GM10847 (cell line): Measurements from ENCODE around the gene SLC7A8.

Source experiments
- POLR2A ChIP-seq: IDR thresholded peaks from 2 replicates; pipeline ENCODE4 v1.6.1; 2011; ENCODE audit not compliant: insufficient read length; ENCODE audit errors: extremely low read depth

Gene SLC7A8

DNA sequence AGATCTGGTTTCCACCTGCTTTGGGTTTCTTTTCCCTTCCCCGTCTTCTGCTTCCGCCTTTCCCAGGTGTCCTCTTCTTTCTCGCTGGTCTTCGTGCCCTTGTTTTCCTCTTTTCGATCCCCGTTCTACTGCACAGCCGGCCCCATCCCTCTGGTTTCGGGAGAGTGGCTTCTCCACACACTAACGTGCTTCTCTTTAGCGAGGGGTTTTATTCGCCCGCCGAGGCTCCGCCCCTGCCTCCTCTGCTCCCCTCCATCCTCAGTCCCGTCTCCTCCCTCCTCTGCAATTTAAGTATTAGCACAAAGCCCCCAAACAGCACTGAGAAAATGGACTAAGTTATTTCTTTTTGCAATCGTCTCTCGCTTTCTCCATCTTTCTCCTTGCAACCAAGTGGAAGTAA lies at the start of gene SLC7A8:
Gene SLC7A8 (minus strand): TSS at position 182 of the 400 bp plus-strand sequence. CDS start 746 bp downstream, outside the sequence.
- TF ChIP-seq POLR2A: no peak

DNA sequence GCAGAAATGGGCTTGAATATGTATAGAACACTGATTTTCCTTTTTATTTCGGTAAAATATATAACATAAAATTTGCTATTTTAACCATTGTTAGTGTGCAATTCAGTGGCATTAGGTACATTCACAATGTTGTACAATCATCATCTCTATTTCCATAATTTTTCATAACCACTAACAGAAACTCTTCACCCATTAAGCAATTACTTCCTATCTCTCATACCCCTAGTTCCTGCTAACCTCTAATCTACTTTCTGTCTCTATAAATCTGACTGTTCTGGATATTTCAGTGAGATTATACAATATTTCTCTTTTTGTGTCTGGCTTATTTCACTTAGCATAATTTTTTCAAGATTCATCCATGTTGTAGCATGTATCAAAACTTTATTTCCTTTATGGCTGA lies 45.4 kb upstream of the SLC7A8 start:
- TF ChIP-seq POLR2A: no peak

DNA sequence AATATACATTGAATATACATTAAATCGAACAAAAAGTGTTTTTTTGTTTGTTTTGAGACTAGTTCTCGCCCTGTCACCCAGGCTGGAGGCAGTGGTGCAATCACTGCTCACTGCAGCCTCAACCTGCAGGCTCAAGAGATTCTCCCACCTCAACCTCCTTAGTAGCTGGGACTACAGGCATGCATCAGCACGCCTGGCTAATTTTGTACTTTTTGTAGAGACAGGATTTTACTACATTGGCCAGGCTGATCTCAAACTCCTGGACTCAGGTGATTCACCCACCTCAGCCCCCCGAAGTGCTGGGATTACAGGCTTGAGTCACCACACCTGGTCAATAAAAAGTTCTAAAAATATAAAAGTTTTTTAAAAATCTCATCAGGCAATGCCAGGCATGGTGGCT lies 44.1 kb upstream of the SLC7A8 start:
- TF ChIP-seq POLR2A: no peak

DNA sequence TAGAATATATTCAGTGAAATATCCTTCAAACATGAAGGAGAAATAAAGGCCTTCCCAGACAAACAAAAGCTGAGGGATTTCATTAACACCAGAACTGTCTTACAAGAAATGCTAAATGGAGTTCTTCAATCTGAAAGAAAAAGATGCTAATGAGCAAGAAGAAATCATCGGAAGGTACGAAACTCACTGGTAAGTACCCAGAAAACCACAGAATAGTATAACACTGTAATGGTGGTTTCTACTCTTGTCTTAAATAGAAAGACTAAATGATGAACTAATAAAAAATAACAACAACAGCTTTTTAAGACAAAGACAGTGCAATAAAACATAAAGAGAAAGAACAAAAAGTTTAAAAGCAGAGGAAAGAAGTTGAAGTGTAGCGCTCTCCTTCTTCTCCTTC lies 35.6 kb upstream of the SLC7A8 start:
- TF ChIP-seq POLR2A: no peak

DNA sequence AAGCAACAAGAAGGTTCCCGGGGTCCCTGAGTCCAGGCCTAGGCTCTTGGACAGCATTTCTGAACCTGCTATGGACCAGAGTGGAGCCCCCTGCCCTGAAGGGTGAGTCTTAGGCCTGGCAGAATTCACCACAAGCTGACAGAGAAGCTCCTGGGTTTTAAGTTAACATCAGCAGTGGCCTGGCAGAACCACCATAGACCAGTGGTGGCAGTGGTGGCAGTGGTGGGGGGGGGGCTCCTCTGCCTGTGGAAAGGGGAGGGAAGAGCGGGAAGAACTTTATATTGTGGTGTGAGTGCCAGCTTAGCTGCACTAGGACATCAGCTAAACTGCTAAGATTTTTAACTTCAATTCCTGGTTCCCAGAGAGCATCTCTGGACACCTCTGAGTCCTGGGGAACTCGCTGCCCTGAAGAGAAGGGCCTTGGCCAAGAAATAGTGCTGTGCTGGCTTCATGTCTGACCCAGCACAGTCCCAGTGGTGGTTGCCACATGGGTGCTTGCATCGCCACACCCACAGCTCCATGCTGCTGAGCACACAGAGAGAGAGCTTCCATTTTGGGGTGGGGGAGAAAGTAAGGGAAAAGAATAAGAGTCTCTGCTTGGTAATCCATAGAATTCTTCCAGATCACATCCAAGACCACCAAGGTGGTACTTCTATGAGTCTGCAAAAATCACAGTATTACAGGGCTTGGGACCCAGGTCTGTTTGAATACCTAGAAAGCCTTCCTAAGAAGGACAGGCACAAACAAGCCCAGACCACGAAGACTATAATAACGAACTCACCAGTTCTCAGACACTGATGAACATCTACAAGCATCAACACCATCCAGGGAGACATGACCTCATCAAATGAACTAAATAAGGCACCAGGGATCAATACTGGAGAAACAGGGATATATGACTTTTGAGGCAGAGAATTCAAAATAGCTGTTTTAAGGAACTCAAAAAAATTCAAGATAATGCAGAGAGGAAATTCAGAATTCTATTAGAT lies 33.9 kb upstream of the SLC7A8 start:
- TF ChIP-seq POLR2A: no peak

DNA sequence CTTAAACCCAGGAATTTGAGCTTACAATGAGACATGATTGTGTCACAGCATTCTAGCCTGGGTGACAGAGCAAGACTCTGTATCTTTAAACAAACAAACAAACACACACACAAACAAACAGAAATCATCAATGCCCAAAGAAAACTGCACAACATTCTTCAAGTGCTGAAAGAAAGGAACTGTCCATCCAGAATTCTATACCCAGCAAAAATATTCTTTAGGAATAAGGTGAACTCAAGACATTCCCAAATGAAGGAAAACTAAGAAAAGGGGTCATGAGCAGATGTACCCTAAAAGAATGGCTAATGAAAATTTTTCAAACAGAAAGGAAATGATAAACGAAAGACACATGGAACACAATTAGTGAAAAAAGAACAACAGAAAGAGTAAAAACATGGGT lies 32.0 kb upstream of the SLC7A8 start:
- no peak for TF ChIP-seq POLR2A

DNA sequence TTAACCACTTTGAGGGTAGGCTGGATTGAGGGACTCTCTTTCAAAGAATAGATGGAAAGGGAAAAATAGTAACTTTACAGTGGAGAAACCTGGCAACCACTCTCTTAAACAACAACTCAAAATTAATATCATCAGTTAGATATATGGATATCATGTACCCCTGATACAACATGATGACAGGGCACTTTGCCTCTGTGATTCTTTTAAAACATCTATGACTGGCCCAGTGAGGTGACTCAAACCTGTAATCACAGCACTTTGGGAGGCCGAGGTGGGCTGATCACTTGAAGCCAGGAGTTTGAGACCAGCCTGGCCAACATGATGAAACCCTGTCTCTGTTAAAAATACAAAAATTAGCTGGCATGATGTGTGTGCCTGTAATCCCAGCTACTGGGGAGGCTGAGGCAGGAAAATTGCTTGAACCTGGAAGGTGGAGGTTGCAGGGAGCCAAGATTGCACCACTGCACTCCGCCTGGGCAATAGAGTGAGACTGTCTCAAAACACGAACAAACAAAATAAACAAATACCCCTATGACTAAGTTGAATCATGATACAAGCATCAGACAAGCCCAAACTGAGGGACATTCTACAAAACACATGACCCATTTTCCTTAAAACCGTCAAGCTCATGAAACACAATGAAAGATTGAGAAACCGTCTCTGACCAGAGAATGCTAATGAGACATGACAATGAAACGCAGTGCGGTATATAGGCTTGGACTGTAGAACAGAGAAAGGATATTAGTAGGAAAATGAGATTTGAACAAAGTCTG lies 26.4 kb upstream of the SLC7A8 start:
- TF ChIP-seq POLR2A: no peak

DNA sequence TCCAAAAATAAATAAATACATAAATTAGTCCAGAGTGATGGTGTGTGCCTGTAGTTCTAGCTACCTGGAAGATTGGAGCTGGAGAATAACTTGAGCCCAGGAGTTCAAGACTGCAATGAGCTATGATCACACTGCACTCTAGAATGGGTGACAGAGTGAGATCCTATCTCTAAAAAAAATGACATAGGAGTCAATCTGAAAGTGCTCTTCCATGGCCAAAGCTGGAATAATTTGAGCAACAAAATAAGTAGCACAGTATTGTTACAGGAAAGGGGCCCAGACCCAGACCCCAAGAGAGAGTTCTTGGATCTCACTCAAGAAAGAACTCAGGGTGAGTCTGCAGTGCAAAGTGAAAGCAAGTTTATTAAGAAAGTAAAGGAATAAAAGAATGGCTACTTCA lies 24.9 kb upstream of the SLC7A8 start:
- no peak for TF ChIP-seq POLR2A

DNA sequence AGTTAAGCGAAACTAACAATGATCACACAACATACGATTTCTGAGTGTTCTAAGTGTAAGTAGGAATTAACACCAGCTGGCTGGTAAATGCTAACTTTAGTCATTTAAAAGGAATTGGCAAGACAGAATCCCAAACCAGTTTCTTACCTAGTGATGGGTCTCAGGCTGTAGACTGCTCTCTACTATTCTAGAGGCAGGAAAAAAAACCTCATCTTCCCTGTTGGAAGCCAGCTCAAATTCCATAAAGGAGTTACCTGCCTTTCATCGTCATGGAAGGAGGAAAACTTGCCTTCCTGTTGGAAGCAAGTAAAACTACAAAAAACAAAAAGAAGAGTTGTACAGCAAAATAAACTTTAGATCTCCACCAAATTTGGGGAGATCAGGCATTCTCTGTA lies 23.7 kb upstream of the SLC7A8 start:
- no peak for TF ChIP-seq POLR2A

DNA sequence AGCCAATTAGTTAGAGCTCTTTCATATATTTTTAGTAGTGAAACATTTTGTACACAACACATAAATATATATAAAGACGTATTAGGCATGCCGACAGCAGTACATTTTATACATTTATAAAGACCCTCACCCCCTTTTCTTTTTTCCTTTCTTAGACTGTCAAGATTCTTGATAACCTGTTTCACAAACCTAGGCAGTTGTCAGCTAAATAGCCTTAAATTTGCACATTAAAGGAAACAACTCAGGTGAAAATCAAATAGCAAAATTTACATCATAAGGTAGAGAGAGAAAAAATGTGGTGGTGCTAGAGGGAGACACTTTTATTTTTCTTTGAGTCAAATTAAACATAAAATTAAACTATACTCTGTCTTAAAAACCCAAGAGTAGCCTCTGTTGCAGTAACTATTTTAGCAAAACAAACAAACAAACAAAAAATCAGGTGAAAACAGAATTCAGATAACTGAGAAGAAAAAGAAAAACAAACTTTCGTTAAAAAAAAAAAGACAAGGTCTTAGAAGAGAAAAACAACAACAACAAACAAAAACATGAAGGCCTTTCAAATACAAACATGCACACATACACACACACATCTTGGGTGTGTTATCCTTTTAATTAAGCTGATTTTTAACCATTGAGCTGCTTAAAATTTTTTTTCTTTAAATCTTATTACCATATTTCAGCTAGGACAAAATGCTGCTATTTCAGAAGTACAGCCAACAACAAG lies 23.1 kb upstream of the SLC7A8 start:
- TF ChIP-seq POLR2A: no peak

DNA sequence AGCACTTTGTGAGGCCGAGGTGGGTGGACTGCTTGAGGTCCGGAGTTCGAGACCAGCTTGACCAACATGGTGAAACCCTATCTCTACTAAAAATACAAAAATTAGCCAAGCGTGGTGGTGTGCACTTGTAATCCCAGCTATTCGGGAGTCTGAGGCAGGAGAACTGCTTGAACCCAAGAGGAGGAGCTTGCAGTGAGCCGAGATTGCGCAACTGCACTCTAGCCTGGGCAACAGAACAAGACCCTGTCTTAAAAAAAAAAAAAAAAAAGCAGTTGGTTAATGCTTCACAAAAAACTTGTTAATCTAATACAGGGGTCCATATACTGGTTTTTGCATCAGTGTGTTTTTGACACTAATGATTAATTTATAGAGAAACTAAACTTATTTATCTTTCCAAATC lies 18.5 kb upstream of the SLC7A8 start:
- TF ChIP-seq POLR2A: no peak

DNA sequence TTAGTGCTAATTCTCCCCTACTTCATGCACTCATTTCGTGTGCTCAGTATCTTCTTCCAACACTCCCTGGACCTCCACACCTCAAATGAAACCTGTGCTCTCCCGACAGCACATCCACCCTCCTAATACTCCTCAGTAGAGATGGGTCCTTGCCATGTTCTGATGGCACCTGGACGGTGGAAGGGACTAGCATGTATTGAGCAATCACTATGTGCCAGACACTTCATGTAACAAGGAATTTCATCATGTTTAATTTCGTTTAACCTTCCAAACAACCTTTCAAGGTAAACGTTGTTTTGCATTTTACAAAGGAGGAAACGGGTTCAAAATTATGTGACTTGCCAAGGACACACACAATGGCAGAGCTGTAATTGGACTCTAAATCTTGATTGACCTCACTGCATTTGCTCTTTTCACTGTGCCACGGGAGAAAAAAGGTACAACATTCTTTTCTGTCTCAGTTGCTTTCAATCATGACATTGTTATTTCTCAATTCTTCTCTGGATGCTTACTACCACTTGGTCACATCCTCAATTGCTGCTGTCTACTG lies 12.2 kb upstream of the SLC7A8 start:
- no peak for TF ChIP-seq POLR2A

DNA sequence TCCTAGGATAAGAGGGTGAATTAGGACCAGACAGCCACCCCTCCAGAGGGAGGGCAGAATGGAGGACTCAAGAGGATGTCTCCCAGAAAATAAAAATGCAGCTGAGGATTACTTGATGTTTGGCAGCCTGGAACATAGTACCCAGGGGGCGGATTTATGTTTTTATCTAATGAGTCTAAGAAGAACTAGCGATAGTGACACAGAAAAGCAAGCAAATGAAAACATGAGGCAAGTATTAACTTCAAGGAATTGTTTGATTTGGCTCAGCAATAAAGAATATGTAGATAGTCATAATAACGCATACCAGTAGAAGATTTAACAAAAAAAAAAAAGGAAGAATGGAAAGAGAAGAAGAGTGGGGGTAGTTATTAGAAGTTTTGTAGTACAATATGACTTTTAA lies 10.0 kb upstream of the SLC7A8 start:
- TF ChIP-seq POLR2A: no peak

DNA sequence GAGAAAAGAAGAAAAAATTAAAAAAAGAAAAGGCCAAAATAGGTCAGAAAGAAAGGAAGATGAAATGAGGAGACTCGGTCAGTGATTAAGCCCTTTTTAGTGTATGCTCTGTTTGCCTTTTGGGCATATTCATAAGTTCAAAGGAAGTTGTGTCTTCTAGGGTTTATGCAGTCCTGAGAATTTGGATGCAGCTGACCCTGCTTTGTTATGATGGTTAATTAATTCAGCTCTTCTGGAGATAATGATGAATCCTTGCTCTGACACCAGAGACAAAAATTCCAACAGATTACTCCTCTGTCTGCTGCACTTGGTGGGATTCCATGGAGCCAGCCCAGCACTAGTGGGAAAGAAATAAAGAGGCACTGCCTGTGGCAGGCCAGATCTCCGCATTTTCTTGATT lies 4.5 kb upstream of the SLC7A8 start:
- no peak for TF ChIP-seq POLR2A
